ENCODE results near the gene TMEM35A.

DNA sequence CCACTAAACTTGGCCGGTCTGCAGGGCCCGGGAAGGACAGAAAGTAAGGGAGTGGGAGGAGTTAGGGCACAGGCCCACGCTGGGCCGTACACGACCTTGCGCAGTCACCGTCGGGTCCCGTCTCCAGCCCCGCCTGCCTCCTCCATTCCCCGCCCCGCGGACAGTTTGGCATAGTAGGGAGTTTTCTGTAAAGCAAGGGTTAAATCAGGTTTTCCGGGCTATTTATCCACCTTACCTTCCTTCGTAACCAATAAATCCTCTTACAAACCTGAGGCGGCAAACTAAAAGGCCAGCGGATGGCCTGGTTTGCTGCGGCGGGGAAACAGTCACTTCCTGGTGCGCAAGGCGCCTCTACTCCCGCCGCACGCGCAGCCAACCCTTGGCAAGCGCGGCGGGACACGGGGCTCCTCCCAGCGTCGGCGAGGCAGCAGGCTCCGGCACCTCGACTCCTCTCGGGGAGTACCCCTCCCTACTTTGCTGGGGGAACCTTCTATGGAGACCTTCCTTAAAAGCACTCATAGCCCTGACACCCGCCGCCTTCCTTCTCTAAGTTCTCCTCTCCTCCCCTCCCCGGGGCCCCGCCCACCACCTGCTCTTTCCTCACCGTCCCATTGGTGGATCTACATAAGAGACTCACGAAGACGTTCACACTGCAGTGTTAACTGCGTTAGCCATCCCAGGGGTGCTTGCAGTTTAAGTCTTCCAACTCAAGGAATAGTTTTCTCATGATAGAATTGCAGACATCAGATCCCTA, 27.0 kb upstream of the TMEM35A start, which contains the start of gene TRMT2B:
- TF ChIP-seq POLR2A (IDR thresholded peaks at IDR 0.05; ENCODE audit: low read length) = peak; percentile 77
- no peak for TF ChIP-seq GATA1 (IDR thresholded peaks at IDR 0.05; ENCODE audit: low read depth, low read length)

Data from erythroblast (primary cell).